ENCODE measurements around the gene EIF2B1. TPM values are rescaled to one million over a fixed set of nuclear protein-coding genes. Genes with fewer than 3 reads are reported as not detected.

Gene EIF2B1
- total and polyA plus RNA-seq, 9 of the 15 experiments (the other 6 are each of a cell fraction or from before 2014, with no cell fraction given), result 35.7 to 195 (median 67.8) TPM

DNA sequence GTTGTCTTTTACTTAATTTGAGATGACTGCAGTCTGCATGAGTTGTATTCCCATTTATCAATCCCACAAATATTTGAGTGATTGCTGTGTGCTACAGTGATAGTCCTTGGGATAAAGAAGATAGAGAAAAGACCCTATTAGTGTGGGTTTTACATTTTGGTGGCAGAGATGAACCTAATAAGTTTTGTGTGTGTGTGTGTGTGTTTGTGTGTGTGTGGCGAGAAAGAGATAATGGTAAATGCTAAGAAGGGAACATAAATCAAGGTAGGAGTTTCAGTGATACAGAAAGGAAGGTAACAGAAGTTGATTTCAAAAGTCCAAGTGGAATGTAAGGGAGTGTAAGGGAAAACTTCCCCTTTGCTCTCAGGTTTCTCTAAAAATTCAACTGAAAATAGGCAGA is 34.2 kb downstream of the EIF2B1 start:
- CTCF ChIA-PET (ENCODE audit: low intra/inter-chr PET ratio), result no interaction called here

More for the DNA sequence above, 34.2 kb downstream of the EIF2B1 start:
- Histone ChIP-seq H3K4me1 (replicated peaks in 1 of 2; ENCODE audit: control insufficient read depth in 2 of 2, insufficient read depth in 2 of 2, low read length in 2 of 2) (peaks cover 5 to 17% of the 10 kb centered on the region in 2 experiments; a peak in 3 of 5 replicates), H3K9me1 (ENCODE audit: control insufficient read depth, insufficient read depth, low read length) (no peaks in the 10 kb centered on the region), H3K36me3 (ENCODE audit: control insufficient read depth, insufficient read depth, low read length) (peaks cover 64% of the 10 kb centered on the region), H3K27me3 (ENCODE audit: control insufficient read depth in 2 of 2, insufficient read depth in 2 of 2, low read length in 2 of 2) (no peaks in the 10 kb centered on the region), H3K27ac (ENCODE audit: extremely low read depth, low read depth, low read length) (peak overlapping the region; percentile 3; the same call in 1 of the 3 replicates), H4K20me1 (replicated peaks; ENCODE audit: control insufficient read depth, insufficient read depth, low read length) (no peaks in the 10 kb centered on the region; the same call in 1 of the 2 replicates), H3K9me3 (replicated peaks; ENCODE audit: control insufficient read depth, insufficient read depth, low read depth, low read length) (no peaks in the 10 kb centered on the region), H2AFZ (ENCODE audit: low read depth, low read length) (no peak overlapping the region), H3K4me3 (no peak overlapping the region), H3K9ac (ENCODE audit: insufficient read depth in 1 of 2, low read depth in 2 of 2, low read length in 2 of 2) (no peak overlapping the region), H3K79me2 (ENCODE audit: control insufficient read depth, insufficient read depth, low read length) (peaks cover 42% of the 10 kb centered on the region), H3K4me2 (ENCODE audit: insufficient read depth, low read length) (no peak overlapping the region)
- POLR2A ChIA-PET, result interaction anchor here (1.0 to 1.5 kb wide), 3 partner anchors 9 to 366 kb away, joined by 4 to 10 read pairs (median 5); partner anchors contain the start of genes MPHOSPH9 and MTRFR
- ATAC-seq, result no peak
- BruUV-seq (replicated peaks), result no TSS peak
- TF ChIP-seq, protein P1, sequence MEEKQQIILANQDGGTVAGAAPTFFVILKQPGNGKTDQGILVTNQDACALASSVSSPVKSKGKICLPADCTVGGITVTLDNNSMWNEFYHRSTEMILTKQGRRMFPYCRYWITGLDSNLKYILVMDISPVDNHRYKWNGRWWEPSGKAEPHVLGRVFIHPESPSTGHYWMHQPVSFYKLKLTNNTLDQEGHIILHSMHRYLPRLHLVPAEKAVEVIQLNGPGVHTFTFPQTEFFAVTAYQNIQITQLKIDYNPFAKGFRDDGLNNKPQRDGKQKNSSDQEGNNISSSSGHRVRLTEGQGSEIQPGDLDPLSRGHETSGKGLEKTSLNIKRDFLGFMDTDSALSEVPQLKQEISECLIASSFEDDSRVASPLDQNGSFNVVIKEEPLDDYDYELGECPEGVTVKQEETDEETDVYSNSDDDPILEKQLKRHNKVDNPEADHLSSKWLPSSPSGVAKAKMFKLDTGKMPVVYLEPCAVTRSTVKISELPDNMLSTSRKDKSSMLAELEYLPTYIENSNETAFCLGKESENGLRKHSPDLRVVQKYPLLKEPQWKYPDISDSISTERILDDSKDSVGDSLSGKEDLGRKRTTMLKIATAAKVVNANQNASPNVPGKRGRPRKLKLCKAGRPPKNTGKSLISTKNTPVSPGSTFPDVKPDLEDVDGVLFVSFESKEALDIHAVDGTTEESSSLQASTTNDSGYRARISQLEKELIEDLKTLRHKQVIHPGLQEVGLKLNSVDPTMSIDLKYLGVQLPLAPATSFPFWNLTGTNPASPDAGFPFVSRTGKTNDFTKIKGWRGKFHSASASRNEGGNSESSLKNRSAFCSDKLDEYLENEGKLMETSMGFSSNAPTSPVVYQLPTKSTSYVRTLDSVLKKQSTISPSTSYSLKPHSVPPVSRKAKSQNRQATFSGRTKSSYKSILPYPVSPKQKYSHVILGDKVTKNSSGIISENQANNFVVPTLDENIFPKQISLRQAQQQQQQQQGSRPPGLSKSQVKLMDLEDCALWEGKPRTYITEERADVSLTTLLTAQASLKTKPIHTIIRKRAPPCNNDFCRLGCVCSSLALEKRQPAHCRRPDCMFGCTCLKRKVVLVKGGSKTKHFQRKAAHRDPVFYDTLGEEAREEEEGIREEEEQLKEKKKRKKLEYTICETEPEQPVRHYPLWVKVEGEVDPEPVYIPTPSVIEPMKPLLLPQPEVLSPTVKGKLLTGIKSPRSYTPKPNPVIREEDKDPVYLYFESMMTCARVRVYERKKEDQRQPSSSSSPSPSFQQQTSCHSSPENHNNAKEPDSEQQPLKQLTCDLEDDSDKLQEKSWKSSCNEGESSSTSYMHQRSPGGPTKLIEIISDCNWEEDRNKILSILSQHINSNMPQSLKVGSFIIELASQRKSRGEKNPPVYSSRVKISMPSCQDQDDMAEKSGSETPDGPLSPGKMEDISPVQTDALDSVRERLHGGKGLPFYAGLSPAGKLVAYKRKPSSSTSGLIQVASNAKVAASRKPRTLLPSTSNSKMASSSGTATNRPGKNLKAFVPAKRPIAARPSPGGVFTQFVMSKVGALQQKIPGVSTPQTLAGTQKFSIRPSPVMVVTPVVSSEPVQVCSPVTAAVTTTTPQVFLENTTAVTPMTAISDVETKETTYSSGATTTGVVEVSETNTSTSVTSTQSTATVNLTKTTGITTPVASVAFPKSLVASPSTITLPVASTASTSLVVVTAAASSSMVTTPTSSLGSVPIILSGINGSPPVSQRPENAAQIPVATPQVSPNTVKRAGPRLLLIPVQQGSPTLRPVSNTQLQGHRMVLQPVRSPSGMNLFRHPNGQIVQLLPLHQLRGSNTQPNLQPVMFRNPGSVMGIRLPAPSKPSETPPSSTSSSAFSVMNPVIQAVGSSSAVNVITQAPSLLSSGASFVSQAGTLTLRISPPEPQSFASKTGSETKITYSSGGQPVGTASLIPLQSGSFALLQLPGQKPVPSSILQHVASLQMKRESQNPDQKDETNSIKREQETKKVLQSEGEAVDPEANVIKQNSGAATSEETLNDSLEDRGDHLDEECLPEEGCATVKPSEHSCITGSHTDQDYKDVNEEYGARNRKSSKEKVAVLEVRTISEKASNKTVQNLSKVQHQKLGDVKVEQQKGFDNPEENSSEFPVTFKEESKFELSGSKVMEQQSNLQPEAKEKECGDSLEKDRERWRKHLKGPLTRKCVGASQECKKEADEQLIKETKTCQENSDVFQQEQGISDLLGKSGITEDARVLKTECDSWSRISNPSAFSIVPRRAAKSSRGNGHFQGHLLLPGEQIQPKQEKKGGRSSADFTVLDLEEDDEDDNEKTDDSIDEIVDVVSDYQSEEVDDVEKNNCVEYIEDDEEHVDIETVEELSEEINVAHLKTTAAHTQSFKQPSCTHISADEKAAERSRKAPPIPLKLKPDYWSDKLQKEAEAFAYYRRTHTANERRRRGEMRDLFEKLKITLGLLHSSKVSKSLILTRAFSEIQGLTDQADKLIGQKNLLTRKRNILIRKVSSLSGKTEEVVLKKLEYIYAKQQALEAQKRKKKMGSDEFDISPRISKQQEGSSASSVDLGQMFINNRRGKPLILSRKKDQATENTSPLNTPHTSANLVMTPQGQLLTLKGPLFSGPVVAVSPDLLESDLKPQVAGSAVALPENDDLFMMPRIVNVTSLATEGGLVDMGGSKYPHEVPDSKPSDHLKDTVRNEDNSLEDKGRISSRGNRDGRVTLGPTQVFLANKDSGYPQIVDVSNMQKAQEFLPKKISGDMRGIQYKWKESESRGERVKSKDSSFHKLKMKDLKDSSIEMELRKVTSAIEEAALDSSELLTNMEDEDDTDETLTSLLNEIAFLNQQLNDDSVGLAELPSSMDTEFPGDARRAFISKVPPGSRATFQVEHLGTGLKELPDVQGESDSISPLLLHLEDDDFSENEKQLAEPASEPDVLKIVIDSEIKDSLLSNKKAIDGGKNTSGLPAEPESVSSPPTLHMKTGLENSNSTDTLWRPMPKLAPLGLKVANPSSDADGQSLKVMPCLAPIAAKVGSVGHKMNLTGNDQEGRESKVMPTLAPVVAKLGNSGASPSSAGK (IDR thresholded peaks at IDR 0.05), result no peak
- TF ChIP-seq, protein P2, sequence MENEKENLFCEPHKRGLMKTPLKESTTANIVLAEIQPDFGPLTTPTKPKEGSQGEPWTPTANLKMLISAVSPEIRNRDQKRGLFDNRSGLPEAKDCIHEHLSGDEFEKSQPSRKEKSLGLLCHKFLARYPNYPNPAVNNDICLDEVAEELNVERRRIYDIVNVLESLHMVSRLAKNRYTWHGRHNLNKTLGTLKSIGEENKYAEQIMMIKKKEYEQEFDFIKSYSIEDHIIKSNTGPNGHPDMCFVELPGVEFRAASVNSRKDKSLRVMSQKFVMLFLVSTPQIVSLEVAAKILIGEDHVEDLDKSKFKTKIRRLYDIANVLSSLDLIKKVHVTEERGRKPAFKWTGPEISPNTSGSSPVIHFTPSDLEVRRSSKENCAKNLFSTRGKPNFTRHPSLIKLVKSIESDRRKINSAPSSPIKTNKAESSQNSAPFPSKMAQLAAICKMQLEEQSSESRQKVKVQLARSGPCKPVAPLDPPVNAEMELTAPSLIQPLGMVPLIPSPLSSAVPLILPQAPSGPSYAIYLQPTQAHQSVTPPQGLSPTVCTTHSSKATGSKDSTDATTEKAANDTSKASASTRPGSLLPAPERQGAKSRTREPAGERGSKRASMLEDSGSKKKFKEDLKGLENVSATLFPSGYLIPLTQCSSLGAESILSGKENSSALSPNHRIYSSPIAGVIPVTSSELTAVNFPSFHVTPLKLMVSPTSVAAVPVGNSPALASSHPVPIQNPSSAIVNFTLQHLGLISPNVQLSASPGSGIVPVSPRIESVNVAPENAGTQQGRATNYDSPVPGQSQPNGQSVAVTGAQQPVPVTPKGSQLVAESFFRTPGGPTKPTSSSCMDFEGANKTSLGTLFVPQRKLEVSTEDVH (IDR thresholded peaks at IDR 0.05; ENCODE audit: low read depth, partially characterized antibody), result peak; percentile 47
- TF ChIP-seq POLR2H (tag; IDR thresholded peaks at IDR 0.05; ENCODE audit: low read depth) (peak; percentile 28; the same call in 1 of the 2 replicates), POLR2B (IDR thresholded peaks at IDR 0.05; ENCODE audit: low read depth, partially characterized antibody) (peak; percentile 70), ELF4 (CRISPR knock-in tag; IDR thresholded peaks at IDR 0.05) (0 out of 2 replicates have a peak, but pooled peaks have one; percentile 21), ZNF668 (CRISPR knock-in tag; IDR thresholded peaks at IDR 0.05) (no peak), SUPT5H (IDR thresholded peaks at IDR 0.05) (0 out of 2 replicates have a peak, but pooled peaks have one; percentile 54), POLR2A (conservative IDR thresholded peaks at IDR 0.05) (0 out of 2 replicates have a peak, but pooled peaks have one; percentile 55)
- in situ Hi-C loops (cut with MboI) (no loop called here), intact Hi-C loops (cut with micrococcal nuclease) (no loop called here)
- DNase-seq (ENCODE audit: extremely low read depth in 1 of 4, low spot score in 3 of 4), result no peak
- WGBS (ENCODE audit: insufficient coverage, low coverage, missing lambda C conversion rate), result 50% methylated on average over 1 of the region's 1 CpG
- no peak for FAIRE-seq
